GM23338 (cell line): Measurements from ENCODE around the gene BEGAIN.

Source experiments
- CREB1 ChIP-seq: fragments of 250-450 bp; sonication (Bioruptor Pico); IDR thresholded peaks from 2 replicates; pipeline ENCODE4 v1.5.0; 2020; ENCODE audit warnings: low read depth, mild to moderate bottlenecking, moderate library complexity
- EZH2 ChIP-seq: fragments of 200-600 bp; sonication (generic); IDR thresholded peaks from one replicate; pipeline ENCODE4 v1.8.0; 2017; ENCODE audit warnings: antibody characterized with exemption, mild to moderate bottlenecking, low read depth; ENCODE audit not compliant: unreplicated experiment
- JUNB ChIP-seq: IDR thresholded peaks from one replicate; pipeline ENCODE4 v1.6.1; 2016; ENCODE audit warnings: antibody characterized with exemption; ENCODE audit not compliant: unreplicated experiment
- POLR2AphosphoS5 ChIP-seq: IDR thresholded peaks from 2 replicates; pipeline ENCODE4 v1.6.1; 2016; ENCODE audit warnings: antibody characterized with exemption, low read depth
- TF ChIP-seq, protein P1 (sequence below), 2 experiments: fragments of 200-600 bp in 1 of 2; sonication (generic) in 1 of 2; conservative IDR thresholded peaks; 2 replicates each; pipeline versions ENCODE4 v1.5.1 to v1.6.1; 2016 to 2017; ENCODE audit warnings: antibody characterized with exemption in 2 of 2, low read depth in 2 of 2, mild to moderate bottlenecking in 2 of 2, moderate library complexity in 1 of 2
- TF ChIP-seq, protein P2 (sequence below): IDR thresholded peaks from one replicate; pipeline ENCODE4 v1.6.1; 2018; ENCODE audit warnings: antibody characterized with exemption; ENCODE audit not compliant: unreplicated experiment

DNA sequence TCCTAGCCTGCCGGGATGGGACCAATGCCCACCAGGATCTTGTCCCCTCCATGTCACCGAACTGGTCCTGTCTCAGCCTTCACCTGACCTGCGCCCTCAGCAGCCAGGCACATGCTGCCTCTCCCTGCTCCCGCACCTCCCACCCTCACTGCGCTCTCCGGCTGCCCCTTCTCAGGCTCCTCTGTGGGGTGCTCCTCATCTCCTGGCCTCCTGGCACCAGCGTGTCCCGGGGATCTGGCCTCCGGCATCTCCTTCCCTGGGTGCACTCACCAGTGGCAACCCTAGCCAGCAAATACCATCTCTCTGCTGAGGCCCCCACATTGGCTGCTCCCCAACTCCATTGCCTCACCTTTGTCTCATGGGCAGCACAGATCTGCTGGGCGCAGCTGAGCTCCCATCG lies 29.0 kb downstream of the BEGAIN start:
- no peak for TF ChIP-seq EZH2
- TF ChIP-seq, protein P1, sequence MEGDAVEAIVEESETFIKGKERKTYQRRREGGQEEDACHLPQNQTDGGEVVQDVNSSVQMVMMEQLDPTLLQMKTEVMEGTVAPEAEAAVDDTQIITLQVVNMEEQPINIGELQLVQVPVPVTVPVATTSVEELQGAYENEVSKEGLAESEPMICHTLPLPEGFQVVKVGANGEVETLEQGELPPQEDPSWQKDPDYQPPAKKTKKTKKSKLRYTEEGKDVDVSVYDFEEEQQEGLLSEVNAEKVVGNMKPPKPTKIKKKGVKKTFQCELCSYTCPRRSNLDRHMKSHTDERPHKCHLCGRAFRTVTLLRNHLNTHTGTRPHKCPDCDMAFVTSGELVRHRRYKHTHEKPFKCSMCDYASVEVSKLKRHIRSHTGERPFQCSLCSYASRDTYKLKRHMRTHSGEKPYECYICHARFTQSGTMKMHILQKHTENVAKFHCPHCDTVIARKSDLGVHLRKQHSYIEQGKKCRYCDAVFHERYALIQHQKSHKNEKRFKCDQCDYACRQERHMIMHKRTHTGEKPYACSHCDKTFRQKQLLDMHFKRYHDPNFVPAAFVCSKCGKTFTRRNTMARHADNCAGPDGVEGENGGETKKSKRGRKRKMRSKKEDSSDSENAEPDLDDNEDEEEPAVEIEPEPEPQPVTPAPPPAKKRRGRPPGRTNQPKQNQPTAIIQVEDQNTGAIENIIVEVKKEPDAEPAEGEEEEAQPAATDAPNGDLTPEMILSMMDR (conservative IDR thresholded peaks at IDR 0.05; ENCODE audit: low read depth in 2 of 2): no peak
- no peak for TF ChIP-seq JUNB
- TF ChIP-seq CREB1: no peak
- no peak for TF ChIP-seq POLR2AphosphoS5
- TF ChIP-seq, protein P2, sequence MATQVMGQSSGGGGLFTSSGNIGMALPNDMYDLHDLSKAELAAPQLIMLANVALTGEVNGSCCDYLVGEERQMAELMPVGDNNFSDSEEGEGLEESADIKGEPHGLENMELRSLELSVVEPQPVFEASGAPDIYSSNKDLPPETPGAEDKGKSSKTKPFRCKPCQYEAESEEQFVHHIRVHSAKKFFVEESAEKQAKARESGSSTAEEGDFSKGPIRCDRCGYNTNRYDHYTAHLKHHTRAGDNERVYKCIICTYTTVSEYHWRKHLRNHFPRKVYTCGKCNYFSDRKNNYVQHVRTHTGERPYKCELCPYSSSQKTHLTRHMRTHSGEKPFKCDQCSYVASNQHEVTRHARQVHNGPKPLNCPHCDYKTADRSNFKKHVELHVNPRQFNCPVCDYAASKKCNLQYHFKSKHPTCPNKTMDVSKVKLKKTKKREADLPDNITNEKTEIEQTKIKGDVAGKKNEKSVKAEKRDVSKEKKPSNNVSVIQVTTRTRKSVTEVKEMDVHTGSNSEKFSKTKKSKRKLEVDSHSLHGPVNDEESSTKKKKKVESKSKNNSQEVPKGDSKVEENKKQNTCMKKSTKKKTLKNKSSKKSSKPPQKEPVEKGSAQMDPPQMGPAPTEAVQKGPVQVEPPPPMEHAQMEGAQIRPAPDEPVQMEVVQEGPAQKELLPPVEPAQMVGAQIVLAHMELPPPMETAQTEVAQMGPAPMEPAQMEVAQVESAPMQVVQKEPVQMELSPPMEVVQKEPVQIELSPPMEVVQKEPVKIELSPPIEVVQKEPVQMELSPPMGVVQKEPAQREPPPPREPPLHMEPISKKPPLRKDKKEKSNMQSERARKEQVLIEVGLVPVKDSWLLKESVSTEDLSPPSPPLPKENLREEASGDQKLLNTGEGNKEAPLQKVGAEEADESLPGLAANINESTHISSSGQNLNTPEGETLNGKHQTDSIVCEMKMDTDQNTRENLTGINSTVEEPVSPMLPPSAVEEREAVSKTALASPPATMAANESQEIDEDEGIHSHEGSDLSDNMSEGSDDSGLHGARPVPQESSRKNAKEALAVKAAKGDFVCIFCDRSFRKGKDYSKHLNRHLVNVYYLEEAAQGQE: no peak
